Stimulated activated CD8-positive, alpha-beta memory T cell treated with anti-CD3 and anti-CD28 coated beads, Interleukin-7, amount 100 ng/mL, for 4 hours (primary cell): ENCODE data around the gene HOXB5.

Experiments used
- DNase-seq, 2 donors: peaks; one replicate each; pipeline ENCODE4 v3.0.0-alpha.2; 2020; ENCODE audit warnings: low read depth in 2 of 2

The HOXB5 gene

GRCh38 chr17:48559122-48559839, 34.3 kb downstream of the HOXB5 start:
- DNase-seq, result no peak

- DNase-seq, result no peak
These were observed 34.8 kb downstream of the HOXB5 start for GRCh38 chr17:48558831-48559121.

GRCh38 chr17:48558057-48558830, 35.3 kb downstream of the HOXB5 start:
- DNase-seq, result no peak

- no peak for DNase-seq
These were observed 36.8 kb downstream of the HOXB5 start for GRCh38 chr17:48556576-48557401.

- DNase-seq, result no peak
These were observed 37.4 kb downstream of the HOXB5 start for GRCh38 chr17:48556229-48556575.

- DNase-seq, result no peak
These were observed 38.0 kb downstream of the HOXB5 start for GRCh38 chr17:48555258-48556228.

- no peak for DNase-seq
These were observed 38.9 kb downstream of the HOXB5 start for GRCh38 chr17:48554412-48555257.

GRCh38 chr17:48553826-48554225, 39.8 kb downstream of the HOXB5 start:
- DNase-seq, result no peak

GRCh38 chr17:48553190-48553547, 40.4 kb downstream of the HOXB5 start:
- DNase-seq, result no peak

- no peak for DNase-seq
These were observed 41.0 kb downstream of the HOXB5 start for GRCh38 chr17:48552466-48553189.

- no peak for DNase-seq
These were observed 41.7 kb downstream of the HOXB5 start for GRCh38 chr17:48551596-48552465.

GRCh38 chr17:48551214-48551555, 42.4 kb downstream of the HOXB5 start:
- no peak for DNase-seq

GRCh38 chr17:48550502-48551213, 42.9 kb downstream of the HOXB5 start:
- DNase-seq, result no peak

GRCh38 chr17:48549914-48550501, 43.6 kb downstream of the HOXB5 start:
- no peak for DNase-seq

GRCh38 chr17:48549281-48549630, 44.3 kb downstream of the HOXB5 start:
- DNase-seq, result no peak

- DNase-seq, result no peak
These were observed 44.9 kb downstream of the HOXB5 start for GRCh38 chr17:48548523-48549280.

- no peak for DNase-seq
These were observed 45.6 kb downstream of the HOXB5 start for GRCh38 chr17:48547808-48548522.
